ENCODE results near the gene CDK17. TPM values are rescaled to one million over a fixed set of nuclear protein-coding genes. Genes with fewer than 3 reads are reported as not detected.

Gene CDK17
- polyA plus RNA-seq, 10 donors: 20.8 to 40.7 (median 27.1) TPM

DNA sequence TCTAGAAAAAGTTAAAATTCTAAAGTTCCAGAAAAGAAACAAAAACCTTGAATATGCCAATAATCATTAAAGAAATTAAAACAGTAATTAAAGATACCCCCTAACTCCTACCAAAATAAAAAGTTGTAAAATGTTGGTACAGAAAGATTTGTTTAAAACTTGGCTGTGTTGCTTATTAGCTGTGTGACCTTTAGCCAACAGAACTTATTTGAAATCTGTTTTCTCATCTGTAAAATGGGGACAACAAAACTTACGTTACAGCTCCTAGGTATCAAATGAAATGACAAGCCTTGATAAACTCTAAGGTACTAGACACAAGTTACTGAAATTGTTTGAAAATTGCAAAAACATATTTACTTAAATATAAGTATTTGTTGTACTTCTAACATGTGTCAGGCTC, 134.4 kb downstream of the CDK17 start:
- no peak for DNase-seq

DNA sequence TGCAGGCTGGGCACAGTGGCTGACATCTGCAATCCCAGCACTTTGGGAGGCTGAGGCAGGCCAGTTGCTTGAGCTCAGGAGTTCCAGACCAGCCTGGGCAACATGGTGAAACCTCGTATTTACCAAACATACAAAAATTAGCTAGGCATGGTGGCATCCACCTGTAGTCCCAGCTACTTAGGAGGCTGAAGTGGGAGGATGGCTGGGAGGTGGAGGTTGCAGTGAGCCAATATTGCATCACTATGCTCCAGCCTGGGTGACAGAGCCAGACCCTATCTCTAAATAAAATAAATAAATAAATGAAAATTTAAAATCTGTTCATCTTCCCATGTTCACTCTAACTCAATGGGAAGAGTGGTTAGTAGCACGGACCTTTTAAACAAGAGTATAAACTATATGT, 134.8 kb downstream of the CDK17 start:
- no peak for DNase-seq

GRCh38 chr12:96263449-96263902, 136.8 kb downstream of the CDK17 start:
- no peak for DNase-seq

DNA sequence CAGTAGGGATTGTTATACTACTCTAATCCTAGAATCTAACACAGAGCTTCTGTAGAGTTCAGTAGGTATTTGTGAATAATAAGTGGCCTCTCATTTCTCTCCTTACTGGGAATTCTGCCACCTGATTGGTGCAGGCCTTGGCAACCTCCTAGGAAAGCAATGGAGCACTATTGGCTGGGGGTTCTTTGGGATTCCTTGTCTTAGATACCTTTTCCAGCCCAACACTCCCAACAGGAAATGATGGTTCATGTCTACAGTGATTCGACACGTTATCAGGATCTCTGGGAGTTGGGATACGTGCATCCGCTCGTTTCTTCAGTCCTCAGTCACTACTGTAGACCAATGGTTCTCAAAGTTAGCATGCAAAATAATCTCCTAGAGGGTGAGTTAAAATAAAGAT, 138.7 kb downstream of the CDK17 start:
- DNase-seq: no peak

DNA sequence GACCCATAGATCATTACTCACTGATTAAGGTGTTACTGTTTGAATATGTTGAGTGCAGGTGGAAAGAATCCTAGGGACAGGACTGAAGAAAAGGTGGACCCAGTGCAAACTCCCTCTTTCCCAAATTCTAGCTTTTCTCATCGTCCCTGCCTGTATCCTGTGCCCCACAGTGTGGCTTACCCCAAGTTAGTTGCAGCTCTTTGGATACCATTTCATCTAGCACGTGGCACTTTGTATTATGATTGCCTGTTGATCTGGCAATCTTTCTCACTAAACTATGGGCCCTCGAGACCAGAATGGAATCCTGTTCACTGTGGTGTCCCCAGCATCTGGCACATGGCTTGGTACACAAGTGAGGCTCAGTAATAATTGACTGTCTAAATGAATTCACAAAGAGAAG, 139.6 kb downstream of the CDK17 start:
- no peak for DNase-seq

DNA sequence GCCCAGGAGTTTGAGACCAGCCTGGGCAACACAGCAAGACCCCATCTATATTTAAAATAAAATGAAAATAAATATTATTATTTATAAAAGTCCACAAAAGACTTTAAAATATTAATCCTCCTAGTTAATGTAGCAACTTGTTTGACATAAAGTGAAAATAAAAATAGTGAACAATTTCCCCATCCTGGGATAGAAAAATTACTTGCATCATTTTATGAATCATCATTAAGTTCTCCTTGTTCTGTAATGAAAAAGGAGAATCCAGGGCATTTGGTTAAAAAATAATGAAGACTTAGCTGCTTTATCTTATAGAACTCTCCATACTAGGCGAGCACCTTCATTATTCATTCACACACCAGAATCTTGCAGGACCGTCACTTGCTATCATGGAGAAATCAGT, 140.0 kb downstream of the CDK17 start:
- DNase-seq: no peak

GRCh38 chr12:96258104-96258961, 141.9 kb downstream of the CDK17 start:
- peak in 1 of 3 donors; percentile 59 for DNase-seq

DNA sequence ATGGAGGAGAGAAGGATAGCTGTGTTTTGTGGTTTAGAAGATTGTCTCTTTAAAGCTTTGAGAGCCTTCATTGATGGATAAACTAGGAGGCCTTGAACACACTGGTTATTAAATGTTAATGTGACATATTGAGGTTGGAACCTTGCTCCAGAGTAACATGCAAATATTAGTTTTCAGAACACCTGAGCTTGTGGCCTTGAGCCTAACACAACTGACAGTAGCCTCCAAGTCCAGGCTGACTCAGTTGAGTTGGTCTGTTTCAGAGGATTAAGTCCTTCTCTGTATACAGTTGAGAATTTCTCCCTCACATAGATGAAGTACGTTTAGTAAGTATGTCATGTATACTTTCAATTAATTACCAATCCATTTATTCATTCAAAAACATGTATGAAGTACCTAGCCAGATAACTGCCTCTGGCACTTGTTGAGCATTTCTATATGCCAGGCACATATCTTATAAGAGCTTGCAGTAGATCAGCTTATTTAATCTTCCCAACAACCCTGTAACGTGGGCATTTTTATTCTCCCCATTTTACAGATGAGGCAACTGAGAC, 142.6 kb downstream of the CDK17 start:
- DNase-seq: no peak

- DNase-seq: no peak
Observed at GRCh38 chr12:96256672-96257361, 143.4 kb downstream of the CDK17 start.

- DNase-seq: peak in 2 of 3 donors; percentile 40 to 63
Observed at GRCh38 chr12:96255077-96255476, 145.2 kb downstream of the CDK17 start.

GRCh38 chr12:96250119-96250685, 150.0 kb downstream of the CDK17 start:
- DNase-seq: no peak

GRCh38 chr12:96249196-96250118, 150.8 kb downstream of the CDK17 start:
- DNase-seq: peak in 1 of 3 donors; percentile 70

- peak in 1 of 3 donors; percentile 67 for DNase-seq
Observed at GRCh38 chr12:96248136-96248931, 151.9 kb downstream of the CDK17 start.

DNA sequence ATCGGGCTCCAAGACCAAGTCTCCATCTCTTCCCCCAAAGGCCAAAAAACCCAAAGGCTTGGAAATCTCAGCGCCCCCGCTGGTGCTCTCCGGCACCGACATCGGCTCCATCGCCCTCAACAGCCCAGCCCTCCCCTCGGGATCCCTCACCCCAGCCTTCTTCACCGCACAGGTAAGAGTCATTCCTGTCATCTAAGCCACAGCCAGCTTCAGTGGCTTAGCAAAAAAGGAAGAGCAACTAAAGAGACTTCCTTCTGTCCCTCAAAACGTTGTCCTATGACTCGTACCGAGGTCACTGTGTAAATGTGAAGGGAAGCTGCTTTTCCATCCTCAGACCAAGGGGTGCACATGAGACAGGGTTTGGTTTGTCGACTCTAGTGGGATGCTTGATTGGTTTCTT, 152.7 kb downstream of the CDK17 start:
- DNase-seq: no peak

DNA sequence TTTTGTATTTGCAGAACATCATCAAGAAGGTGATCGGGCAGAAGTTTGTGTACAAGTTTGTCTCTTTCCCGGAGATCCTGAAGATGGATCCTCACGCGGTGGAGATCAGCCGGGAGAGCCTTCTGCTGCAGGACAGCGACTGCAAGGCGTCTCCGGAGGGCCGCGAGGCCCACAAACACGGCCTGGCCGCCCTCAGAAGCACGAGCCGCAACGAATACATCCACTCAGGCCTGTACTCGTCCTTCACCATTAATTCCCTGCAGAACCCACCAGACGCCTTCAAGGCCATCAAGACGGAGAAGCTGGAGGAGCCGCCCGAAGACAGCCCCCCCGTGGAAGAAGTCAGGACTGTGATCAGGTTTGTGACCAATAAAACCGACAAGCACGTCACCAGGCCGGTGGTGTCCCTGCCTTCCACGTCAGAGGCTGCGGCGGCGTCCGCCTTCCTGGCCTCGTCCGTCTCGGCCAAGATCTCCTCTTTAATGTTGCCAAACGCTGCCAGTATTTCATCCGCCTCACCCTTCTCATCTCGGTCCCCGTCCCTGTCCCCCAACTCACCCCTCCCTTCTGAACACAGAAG, 153.2 kb downstream of the CDK17 start:
- DNase-seq: no peak

DNA sequence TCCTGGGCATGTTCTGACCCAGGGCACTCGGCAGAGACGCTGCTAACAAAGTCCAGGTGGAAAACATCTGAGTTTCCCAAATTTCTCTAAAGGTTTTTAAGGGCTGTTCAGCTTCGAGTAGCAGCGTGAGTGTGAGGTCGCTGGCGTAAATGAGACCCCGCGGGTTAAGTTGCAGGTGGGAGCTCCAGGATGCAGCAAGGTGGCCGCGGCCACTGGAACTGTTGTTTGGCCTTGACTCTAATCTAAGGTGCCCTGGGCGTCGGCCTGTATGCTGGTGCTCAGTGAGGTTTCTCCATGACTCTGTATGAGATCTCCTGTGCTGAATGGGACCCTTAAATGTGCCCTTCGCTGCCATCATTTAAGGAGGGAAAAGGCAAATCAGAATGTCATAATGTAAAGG, 155.4 kb downstream of the CDK17 start:
- no peak for DNase-seq

- DNase-seq: no peak
Observed at GRCh38 chr12:96242597-96242996, 157.6 kb downstream of the CDK17 start.

- DNase-seq: peak; percentile 67 to 80 (median 79)
Observed at GRCh38 chr12:96241846-96242256, 158.4 kb downstream of the CDK17 start.

- no peak for DNase-seq
Observed at GRCh38 chr12:96241431-96241830, 158.8 kb downstream of the CDK17 start.

GRCh38 chr12:96240656-96241055, 159.6 kb downstream of the CDK17 start:
- DNase-seq: no peak

Data from muscle of back (tissue), 11 donors.